ENCODE data around the gene CFAP206.

The CFAP206 gene

DNA sequence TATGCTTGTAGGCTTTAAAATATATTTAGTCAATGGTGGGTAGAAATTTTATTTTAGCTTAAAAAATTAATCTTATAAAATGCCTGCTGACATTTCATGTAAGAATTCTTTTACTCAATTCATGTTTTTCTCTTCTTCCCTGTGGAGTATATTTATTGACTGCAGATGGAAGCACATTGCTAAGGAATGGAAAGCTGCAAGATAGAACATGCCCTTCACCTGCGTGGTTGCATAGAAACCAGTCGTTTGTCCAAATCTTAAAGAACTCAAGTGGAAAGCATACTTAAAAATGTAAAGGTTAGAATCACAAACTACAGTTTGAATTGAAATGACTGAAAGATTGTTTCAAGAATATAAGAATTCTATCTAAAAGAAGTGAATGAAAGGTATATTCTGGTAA is 32.5 kb upstream of the CFAP206 start:
- DNase-seq, result no peak
- Histone ChIP-seq H3K9me3 (no peaks in the 10 kb centered on the region), H3K27me3 (no peaks in the 10 kb centered on the region), H3K36me3 (no peaks in the 10 kb centered on the region), H3K4me1 (no peaks in the 10 kb centered on the region), H3K4me3 (ENCODE audit: low read depth, low read length) (no peak overlapping the region)
- TF ChIP-seq, protein P1, sequence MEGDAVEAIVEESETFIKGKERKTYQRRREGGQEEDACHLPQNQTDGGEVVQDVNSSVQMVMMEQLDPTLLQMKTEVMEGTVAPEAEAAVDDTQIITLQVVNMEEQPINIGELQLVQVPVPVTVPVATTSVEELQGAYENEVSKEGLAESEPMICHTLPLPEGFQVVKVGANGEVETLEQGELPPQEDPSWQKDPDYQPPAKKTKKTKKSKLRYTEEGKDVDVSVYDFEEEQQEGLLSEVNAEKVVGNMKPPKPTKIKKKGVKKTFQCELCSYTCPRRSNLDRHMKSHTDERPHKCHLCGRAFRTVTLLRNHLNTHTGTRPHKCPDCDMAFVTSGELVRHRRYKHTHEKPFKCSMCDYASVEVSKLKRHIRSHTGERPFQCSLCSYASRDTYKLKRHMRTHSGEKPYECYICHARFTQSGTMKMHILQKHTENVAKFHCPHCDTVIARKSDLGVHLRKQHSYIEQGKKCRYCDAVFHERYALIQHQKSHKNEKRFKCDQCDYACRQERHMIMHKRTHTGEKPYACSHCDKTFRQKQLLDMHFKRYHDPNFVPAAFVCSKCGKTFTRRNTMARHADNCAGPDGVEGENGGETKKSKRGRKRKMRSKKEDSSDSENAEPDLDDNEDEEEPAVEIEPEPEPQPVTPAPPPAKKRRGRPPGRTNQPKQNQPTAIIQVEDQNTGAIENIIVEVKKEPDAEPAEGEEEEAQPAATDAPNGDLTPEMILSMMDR (IDR thresholded peaks at IDR 0.05; ENCODE audit: low read depth, low read length), result no peak

DNA sequence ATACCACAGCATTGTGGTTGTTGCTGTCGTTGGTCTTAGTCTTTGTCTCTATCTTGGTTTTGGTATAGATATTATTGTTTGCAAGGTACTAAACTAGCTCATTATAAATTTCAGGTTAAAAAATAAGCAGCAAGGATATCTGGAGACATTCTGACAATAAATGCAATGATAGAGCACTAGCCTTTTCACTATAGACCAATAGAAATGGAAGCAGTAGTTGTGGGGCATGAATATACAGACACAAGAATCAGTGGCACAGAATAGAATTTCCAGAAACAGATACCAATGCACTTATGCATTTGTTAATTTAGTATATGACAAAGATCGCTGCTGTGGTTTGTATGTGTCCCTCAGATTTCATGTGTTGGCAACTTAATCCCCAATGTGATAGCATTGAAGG is 31.1 kb upstream of the CFAP206 start:
- H3K4me1 ChIP-seq, result no peaks in the 10 kb centered on the region
- no peaks in the 10 kb centered on the region for H3K27me3 ChIP-seq

DNA sequence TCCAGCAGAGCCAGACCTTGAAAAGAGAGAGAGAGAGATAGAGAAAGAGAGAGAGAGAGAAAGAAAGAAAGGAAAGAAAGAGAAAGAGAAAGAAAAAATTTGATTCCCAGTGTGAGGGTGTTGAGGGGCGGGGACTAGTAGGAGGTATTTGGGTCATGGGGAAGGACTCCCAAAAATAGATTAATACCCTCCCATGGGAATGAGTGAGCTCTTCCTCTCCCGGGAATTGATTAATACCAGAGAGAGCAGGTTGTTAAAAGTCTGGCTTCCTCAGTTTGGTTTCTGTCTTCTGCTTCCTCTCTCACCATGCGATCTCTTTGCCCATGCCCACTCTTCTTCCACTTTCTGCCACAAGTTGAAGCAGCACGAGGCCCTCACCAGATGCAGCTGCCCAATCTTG is 28.8 kb upstream of the CFAP206 start:
- TF ChIP-seq, protein P1 (IDR thresholded peaks at IDR 0.05; ENCODE audit: low read depth, low read length), result no peak
- no peaks in the 10 kb centered on the region for H3K36me3 ChIP-seq
- DNase-seq, result no peak
- no peaks in the 10 kb centered on the region for H3K27me3 ChIP-seq
- H3K4me1 ChIP-seq, result peaks cover 2% of the 10 kb centered on the region; the same call in 1 of the 2 replicates
- no peaks in the 10 kb centered on the region for H3K9me3 ChIP-seq
- H3K4me3 ChIP-seq (ENCODE audit: low read depth, low read length), result no peak overlapping the region

More for the DNA sequence above, 31.1 kb upstream of the CFAP206 start:
- no peaks in the 10 kb centered on the region for H3K9me3 ChIP-seq
- TF ChIP-seq, protein P1 (IDR thresholded peaks at IDR 0.05; ENCODE audit: low read depth, low read length), result no peak
- DNase-seq, result no peak
- H3K36me3 ChIP-seq, result no peaks in the 10 kb centered on the region
- H3K4me3 ChIP-seq (ENCODE audit: low read depth, low read length), result no peak overlapping the region

DNA sequence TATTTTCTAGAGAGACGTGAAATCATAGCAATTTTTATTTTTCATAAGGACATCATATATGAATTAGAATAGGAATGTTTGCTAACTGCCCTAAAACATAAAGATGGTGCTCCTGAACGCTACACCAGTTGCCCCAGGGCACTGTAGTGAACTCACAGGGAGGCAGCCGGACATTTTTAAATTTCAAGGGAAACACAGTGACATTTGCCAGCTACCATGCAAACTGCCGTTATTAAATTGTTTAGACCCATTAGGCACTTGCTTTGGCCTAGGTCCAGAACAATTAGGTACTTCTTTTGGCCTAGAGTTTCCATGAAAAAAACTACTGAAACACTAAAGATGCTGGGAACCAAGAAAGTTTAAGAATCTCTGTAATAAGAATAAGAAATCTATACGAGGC is 24.9 kb upstream of the CFAP206 start:
- Histone ChIP-seq H3K4me1 (peaks cover 5% of the 10 kb centered on the region; the same call in 1 of the 2 replicates), H3K9me3 (no peaks in the 10 kb centered on the region), H3K36me3 (no peaks in the 10 kb centered on the region), H3K27me3 (no peaks in the 10 kb centered on the region), H3K4me3 (ENCODE audit: low read depth, low read length) (no peak overlapping the region)
- DNase-seq, result peak; percentile 59
- TF ChIP-seq, protein P1 (IDR thresholded peaks at IDR 0.05; ENCODE audit: low read depth, low read length), result no peak

DNA sequence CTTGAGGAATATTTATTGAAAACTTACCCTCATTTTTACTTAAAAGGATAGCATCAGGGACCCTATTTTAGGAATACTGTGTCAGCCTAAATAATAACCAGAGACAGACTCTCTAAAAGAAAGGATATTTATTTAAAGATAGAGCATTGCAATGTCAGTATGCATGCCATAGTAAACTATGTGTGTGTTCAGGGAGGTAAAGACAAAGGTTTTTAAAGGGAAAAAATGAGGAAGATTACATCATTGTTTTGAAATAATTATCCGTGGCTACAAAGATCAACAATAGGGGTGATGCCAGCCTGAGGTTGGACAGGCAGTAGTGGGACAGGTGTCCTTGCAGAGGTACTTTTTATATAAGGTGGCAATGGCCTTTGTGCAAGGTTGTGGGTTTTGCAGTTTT is 23.7 kb upstream of the CFAP206 start:
- H3K4me1 ChIP-seq, result peaks cover 5% of the 10 kb centered on the region; the same call in 1 of the 2 replicates
- DNase-seq, result no peak
- H3K4me3 ChIP-seq (ENCODE audit: low read depth, low read length), result no peak overlapping the region
- H3K9me3 ChIP-seq, result no peaks in the 10 kb centered on the region
- no peaks in the 10 kb centered on the region for H3K36me3 ChIP-seq
- no peaks in the 10 kb centered on the region for H3K27me3 ChIP-seq
- TF ChIP-seq, protein P1 (IDR thresholded peaks at IDR 0.05; ENCODE audit: low read depth, low read length), result no peak

DNA sequence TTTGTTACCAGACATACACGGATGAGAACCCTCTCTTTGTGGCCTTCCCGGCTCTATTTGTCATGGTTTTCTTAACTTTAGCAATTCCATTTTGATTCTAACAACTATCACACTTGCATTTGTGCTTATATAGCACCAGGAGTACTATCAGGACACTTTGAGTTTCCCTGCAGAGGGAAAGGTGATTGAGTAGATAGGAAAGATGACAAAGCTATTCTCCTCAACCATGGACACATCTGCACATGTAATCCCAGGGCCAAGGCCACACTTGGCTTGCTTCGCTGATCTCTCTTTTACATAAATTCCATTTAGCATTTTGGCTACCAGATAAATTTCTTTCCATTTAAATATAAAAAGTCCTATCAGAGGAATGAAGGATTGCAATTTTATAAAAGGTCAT is 23.3 kb upstream of the CFAP206 start:
- Histone ChIP-seq H3K4me3 (ENCODE audit: low read depth, low read length) (no peak overlapping the region), H3K4me1 (peaks cover 5% of the 10 kb centered on the region; the same call in 1 of the 2 replicates), H3K9me3 (no peaks in the 10 kb centered on the region), H3K27me3 (no peaks in the 10 kb centered on the region), H3K36me3 (no peaks in the 10 kb centered on the region)
- TF ChIP-seq, protein P1 (IDR thresholded peaks at IDR 0.05; ENCODE audit: low read depth, low read length), result no peak
- no peak for DNase-seq
